ENCODE data around the gene OSTN.

- TF ChIP-seq CTCF (conservative IDR thresholded peaks at IDR 0.05; ENCODE audit: low read depth, low read length): no peak
- no peak for TF ChIP-seq EZH2phosphoT487 (IDR thresholded peaks at IDR 0.05; ENCODE audit: borderline replicate concordance, low read length)
- TF ChIP-seq EZH2 (IDR thresholded peaks at IDR 0.05; ENCODE audit: low read length, unreplicated experiment): no peak
Measured at GRCh38 chr3:191283400-191283799, 84.4 kb downstream of the OSTN start.

Data from PC-3 (cell line).